Astrocyte of the spinal cord (primary cell): ENCODE measurements around the gene TTC33.

ENCODE experiments used
- DNase-seq: peaks from one replicate; pipeline ENCODE4 v3.0.0; 2011; ENCODE audit warnings: low read depth, low spot score
- H3K4me3 ChIP-seq: 2 replicates; pipeline ENCODE4 v1.5.1; 2011; ENCODE audit warnings: low read depth, mild to moderate bottlenecking, low read length, moderate library complexity
- in situ Hi-C: cut with HindIII; loops from 2 replicates; pipeline ENCODE4 v1.10.0; 2017; ENCODE audit warnings: low sequenced_read_pairs
- TF ChIP-seq, protein P1 (sequence below): IDR thresholded peaks from 2 replicates; pipeline ENCODE4 v1.5.1; 2012; ENCODE audit warnings: low read depth, mild to moderate bottlenecking, low read length, inconsistent platforms

Gene TTC33

DNA sequence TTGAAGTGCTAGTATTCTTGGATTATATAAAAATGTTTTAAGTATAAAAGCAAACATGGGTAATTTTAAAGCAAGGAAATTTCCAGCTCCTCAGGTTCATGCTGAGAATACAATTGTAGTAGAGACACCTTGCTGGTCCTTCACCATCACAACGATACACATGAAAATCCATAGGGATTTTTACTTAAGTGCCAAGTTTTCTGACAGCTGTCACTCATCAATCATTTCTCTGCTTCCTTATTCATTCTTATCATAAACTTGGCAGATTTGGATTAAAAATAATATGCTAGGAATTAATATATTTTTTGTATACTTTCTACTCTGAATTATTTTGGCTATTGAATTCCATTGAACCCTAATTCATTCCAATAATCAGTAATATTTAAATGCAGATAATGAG is 244.0 kb downstream of the TTC33 start:
- no peak overlapping the region for H3K4me3 ChIP-seq
- in situ Hi-C loops, result no loop called here
- TF ChIP-seq, protein P1, sequence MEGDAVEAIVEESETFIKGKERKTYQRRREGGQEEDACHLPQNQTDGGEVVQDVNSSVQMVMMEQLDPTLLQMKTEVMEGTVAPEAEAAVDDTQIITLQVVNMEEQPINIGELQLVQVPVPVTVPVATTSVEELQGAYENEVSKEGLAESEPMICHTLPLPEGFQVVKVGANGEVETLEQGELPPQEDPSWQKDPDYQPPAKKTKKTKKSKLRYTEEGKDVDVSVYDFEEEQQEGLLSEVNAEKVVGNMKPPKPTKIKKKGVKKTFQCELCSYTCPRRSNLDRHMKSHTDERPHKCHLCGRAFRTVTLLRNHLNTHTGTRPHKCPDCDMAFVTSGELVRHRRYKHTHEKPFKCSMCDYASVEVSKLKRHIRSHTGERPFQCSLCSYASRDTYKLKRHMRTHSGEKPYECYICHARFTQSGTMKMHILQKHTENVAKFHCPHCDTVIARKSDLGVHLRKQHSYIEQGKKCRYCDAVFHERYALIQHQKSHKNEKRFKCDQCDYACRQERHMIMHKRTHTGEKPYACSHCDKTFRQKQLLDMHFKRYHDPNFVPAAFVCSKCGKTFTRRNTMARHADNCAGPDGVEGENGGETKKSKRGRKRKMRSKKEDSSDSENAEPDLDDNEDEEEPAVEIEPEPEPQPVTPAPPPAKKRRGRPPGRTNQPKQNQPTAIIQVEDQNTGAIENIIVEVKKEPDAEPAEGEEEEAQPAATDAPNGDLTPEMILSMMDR, result no peak
- no peak for DNase-seq

DNA sequence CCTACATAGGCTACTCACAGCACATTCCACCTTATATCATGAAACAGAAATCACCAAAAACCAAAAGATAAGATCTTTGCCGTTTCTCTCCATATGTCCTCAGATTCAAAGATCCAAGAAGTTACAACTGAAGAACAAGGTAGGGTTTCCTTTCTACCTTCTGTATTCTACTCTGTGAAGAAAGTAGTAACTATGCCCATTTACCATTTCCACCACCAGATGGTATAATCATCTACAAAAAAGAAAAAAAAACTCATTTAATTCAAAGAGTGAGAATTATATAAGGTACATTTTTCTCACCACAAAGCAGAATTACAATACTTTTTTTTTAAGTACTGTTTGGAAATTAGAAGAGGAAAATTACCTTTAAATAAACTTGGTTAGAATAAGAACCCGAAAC is 248.7 kb downstream of the TTC33 start:
- TF ChIP-seq, protein P1, result peak; percentile 29
- no peak for DNase-seq
- no peak overlapping the region for H3K4me3 ChIP-seq
- in situ Hi-C loops, result no loop called here

DNA sequence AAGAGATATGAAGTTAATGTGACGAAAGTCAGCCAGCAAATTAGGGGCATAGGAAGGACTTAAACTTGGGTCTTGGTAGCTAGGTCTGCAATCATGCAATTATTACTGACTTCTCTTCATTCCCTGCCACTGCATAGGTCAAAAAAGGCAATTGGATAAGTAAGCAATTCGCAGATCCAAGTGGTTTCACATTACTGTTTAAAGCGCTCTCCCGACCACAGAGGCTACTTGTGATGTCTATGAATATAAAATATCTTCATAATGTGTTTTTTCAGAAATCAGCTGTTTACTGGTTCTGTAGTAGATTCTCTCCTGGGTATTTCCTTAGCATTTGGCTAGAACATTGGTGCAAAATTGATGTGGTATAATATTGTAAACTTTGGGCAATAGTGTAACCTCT is 250.7 kb downstream of the TTC33 start:
- no peak overlapping the region for H3K4me3 ChIP-seq
- TF ChIP-seq, protein P1, result no peak
- DNase-seq, result no peak
- in situ Hi-C loops, result no loop called here

DNA sequence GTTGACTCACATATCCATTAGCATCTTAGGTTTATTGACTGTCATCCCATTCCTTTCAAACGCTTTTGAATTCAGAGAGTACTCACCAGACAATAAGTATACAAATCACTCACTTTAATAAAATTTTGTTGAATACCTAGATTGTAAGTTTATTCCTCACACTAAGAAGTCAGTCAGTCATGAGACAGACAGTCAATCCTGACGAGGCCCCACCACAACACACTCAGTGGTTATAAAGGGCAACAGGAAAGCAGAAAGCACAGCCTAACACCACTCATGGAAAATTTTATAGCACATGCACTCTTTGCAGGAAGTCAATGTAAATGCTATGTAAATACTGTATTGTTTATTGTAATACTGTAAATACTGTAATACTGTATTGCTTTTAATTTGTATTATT is 252.3 kb downstream of the TTC33 start:
- no peak for DNase-seq
- no peak overlapping the region for H3K4me3 ChIP-seq
- in situ Hi-C loops, result no loop called here
- TF ChIP-seq, protein P1, result no peak

DNA sequence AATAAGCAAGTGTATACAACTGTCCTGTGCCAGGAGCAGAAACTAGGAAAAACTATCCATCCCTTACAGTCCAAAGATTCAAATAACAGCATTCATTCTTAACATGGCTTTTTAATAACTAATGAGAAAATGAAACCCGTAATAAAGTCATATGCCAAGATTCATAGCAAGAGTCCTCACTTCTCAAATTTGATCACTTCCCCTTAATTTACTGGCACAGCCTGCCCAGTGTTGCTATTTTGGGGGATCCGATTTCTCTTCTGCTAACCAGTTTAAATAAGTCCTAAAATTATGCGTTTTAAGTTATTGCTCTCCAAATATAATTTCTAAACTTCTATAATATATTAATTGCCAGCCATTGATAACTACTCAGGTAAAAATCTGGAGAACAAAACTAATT is 253.0 kb downstream of the TTC33 start:
- TF ChIP-seq, protein P1, result no peak

DNA sequence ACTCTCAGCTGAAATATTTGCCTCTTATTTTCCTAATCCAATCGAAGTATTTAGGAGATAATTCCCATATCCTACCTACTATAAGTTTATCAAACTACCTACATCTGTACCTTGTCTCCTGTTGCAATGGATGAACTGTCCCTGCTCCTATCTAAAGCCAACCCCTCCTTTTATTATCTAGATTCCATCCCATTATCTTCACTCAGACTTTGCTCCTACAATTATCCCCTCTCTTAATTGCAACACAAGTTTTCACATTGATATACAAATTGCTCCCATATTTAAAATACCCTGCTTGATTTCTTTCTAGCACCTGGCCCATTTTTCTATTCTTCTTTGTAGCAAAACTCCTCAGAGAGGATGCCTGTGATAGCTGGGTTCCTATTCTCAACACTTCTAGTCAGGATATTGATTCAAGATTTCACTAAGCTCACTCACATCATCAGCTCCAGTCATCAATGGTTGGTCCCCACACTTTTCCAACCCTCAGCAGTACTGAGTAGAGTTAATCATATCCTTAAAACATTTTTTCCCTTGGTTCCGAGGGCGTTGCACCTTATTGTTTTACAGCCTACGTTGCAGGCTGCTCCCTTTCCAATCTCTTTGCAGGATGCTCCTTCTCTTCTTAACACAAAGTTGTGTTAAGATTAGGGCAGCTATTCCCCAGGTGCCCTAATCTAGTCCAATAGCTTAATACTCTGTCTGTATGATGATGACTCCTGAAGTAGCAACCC is 253.9 kb downstream of the TTC33 start:
- DNase-seq, result no peak
- TF ChIP-seq, protein P1, result no peak
- in situ Hi-C loops, result no loop called here
- no peak overlapping the region for H3K4me3 ChIP-seq

More for the DNA sequence above, 253.0 kb downstream of the TTC33 start:
- no peak overlapping the region for H3K4me3 ChIP-seq
- in situ Hi-C loops, result no loop called here
- DNase-seq, result no peak
